ENCODE measurements around the gene SDC4. TPM values are rescaled to one million over a fixed set of nuclear protein-coding genes. Genes with fewer than 3 reads are reported as not detected.

Gene SDC4
- total and polyA plus RNA-seq, 12 donors = 48.4 to 161 (median 92.8) TPM

- 55 to 61% methylated on average over 1 of the region's 1 CpG for WGBS, 2 donors
- H3K4me1 ChIP-seq = peaks cover 15 to 100% (median 83%) of the 10 kb centered on the region in 9 donors
Measured at GRCh38 chr20:45340951-45341350, 7.3 kb downstream of the SDC4 start.

GRCh38 chr20:45340236-45340847 lies 7.9 kb downstream of the SDC4 start:
- peak overlapping the region; percentile 75 to 97 (median 94) for H3K27ac ChIP-seq
- no peaks in the 10 kb centered on the region for H3K27me3 ChIP-seq
- H3K4me3 ChIP-seq = no peak overlapping the region
- no peaks in the 10 kb centered on the region for H3K9me3 ChIP-seq
- TF ChIP-seq, protein P1, sequence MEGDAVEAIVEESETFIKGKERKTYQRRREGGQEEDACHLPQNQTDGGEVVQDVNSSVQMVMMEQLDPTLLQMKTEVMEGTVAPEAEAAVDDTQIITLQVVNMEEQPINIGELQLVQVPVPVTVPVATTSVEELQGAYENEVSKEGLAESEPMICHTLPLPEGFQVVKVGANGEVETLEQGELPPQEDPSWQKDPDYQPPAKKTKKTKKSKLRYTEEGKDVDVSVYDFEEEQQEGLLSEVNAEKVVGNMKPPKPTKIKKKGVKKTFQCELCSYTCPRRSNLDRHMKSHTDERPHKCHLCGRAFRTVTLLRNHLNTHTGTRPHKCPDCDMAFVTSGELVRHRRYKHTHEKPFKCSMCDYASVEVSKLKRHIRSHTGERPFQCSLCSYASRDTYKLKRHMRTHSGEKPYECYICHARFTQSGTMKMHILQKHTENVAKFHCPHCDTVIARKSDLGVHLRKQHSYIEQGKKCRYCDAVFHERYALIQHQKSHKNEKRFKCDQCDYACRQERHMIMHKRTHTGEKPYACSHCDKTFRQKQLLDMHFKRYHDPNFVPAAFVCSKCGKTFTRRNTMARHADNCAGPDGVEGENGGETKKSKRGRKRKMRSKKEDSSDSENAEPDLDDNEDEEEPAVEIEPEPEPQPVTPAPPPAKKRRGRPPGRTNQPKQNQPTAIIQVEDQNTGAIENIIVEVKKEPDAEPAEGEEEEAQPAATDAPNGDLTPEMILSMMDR (IDR thresholded peaks at IDR 0.05) = no peak
- intact Hi-C loops (cut with DNase I) = no loop called here
- DNase-seq = no peak
- peak in 5 of 8 donors; percentile 11 to 60 (median 15) for ATAC-seq
- H3K36me3 ChIP-seq = peaks cover 0 to 16% (median 0%) of the 10 kb centered on the region in 9 donors
- H3K4me1 ChIP-seq = peaks cover 15 to 99% (median 78%) of the 10 kb centered on the region in 9 donors
- WGBS, 2 donors = 38 to 60% methylated on average over 5 of the region's 5 CpGs

More at GRCh38 chr20:45340951-45341350, 7.3 kb downstream of the SDC4 start:
- Histone ChIP-seq H3K36me3 (peaks cover 0 to 10% (median 0%) of the 10 kb centered on the region in 9 donors), H3K27me3 (no peaks in the 10 kb centered on the region), H3K27ac (peak overlapping the region; percentile 75 to 97 (median 94)), H3K9me3 (no peaks in the 10 kb centered on the region), H3K4me3 (peak overlapping the region in 1 of 10 donors; percentile 30)
- TF ChIP-seq, protein P1 (IDR thresholded peaks at IDR 0.05) = no peak
- ATAC-seq (no peak), DNase-seq (no peak)
- intact Hi-C loops (cut with DNase I) = no loop called here

GRCh38 chr20:45339799-45340198 lies 8.4 kb downstream of the SDC4 start:
- Histone ChIP-seq H3K9me3 (no peaks in the 10 kb centered on the region), H3K27ac (peak overlapping the region; percentile 75 to 97 (median 94)), H3K4me3 (no peak overlapping the region), H3K27me3 (no peaks in the 10 kb centered on the region), H3K36me3 (peaks cover 0 to 21% (median 2%) of the 10 kb centered on the region in 9 donors), H3K4me1 (peaks cover 15 to 94% (median 72%) of the 10 kb centered on the region in 9 donors)
- TF ChIP-seq, protein P1 (IDR thresholded peaks at IDR 0.05) = no peak
- ATAC-seq (no peak), DNase-seq (no peak)
- WGBS, 2 donors = 91 to 92% methylated on average over 2 of the region's 2 CpGs
- intact Hi-C loops (cut with DNase I) = no loop called here

DNA sequence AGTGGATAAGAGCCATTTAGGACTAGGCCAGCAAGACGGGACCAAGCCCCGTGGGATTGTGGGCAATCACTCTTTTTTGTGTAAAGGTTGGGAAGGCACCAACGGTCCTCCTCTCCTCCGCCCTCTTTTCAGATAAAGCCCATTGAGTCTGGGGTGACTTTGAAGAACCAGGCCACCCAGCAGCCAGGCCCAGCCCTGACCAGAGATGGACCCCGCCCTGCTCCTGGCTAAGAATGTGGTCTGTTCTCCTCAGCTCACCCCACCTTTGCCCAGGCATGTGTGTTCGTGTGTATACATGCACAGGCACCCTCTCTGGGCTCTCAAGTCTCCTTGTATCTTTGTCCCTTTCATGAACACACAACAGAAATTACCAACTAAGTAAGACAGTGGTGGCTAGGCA lies 9.1 kb downstream of the SDC4 start:
- peaks cover 12 to 87% (median 65%) of the 10 kb centered on the region in 9 donors for H3K4me1 ChIP-seq
- intact Hi-C loops (cut with DNase I) = no loop called here

More for the DNA sequence above, 9.1 kb downstream of the SDC4 start:
- Histone ChIP-seq H3K4me3 (no peak overlapping the region), H3K36me3 (peaks cover 0 to 28% (median 5%) of the 10 kb centered on the region in 9 donors), H3K9me3 (no peaks in the 10 kb centered on the region), H3K27me3 (no peaks in the 10 kb centered on the region), H3K27ac (peak overlapping the region; percentile 75 to 97 (median 94))
- TF ChIP-seq, protein P1 (IDR thresholded peaks at IDR 0.05) = no peak
- ATAC-seq (no peak), DNase-seq (no peak)
- 67 to 70% methylated on average over 6 of the region's 6 CpGs for WGBS, 2 donors
